Tibial artery (tissue), 4 donors: ENCODE results near the gene TWF1.

Experiments
- DNase-seq, 2 donors: peaks; one replicate each; pipeline ENCODE4 v3.0.0-alpha.2; 2019
- H3K27ac ChIP-seq, 2 donors: fragments of 200-600 bp; sonication (generic) in 1 of 2; 1 replicate in 1 of 2; 2 replicates in 1 of 2; pipeline ENCODE4 v1.5.1; 2018 to 2019; ENCODE audit warnings: mild to moderate bottlenecking in 1 of 2
- H3K27me3 ChIP-seq, 2 donors: fragments of 200-600 bp; sonication (generic) in 1 of 2; one replicate each; pipeline versions ENCODE4 v1.5.1 to v1.6.0; 2016 to 2019
- H3K36me3 ChIP-seq, 3 donors: fragments of 200-600 bp; sonication (generic) in 2 of 3; one replicate each; pipeline ENCODE4 v1.5.1; 2016 to 2019; ENCODE audit warnings: mild to moderate bottlenecking in 2 of 3
- H3K4me1 ChIP-seq, 4 donors: fragments of 200-600 bp; sonication (generic) in 2 of 4; 1 replicate in 3 of 4; 2 replicates in 1 of 4; pipeline ENCODE4 v1.5.1; 2016 to 2019
- H3K4me3 ChIP-seq, 2 donors: fragments of 200-600 bp; sonication (generic) in 1 of 2; 1 replicate in 1 of 2; 2 replicates in 1 of 2; pipeline ENCODE4 v1.5.1; 2018 to 2019; ENCODE audit warnings: mild to moderate bottlenecking in 2 of 2
- H3K9me3 ChIP-seq, 3 donors: fragments of 200-600 bp; sonication (generic) in 1 of 3; one replicate each; pipeline ENCODE4 v1.5.1; 2016 to 2019
- CTCF ChIP-seq, 2 experiments: fragments of 200-600 bp in 1 of 2; fragments of 450-650 bp in 1 of 2; IDR thresholded peaks; one replicate each; pipeline ENCODE4 v1.5.1; 2017 to 2019; ENCODE audit warnings: antibody characterized with exemption in 2 of 2, mild to moderate bottlenecking in 1 of 2, moderate library complexity in 1 of 2
- intact Hi-C: fragments of 100-400 bp; cut with DNase I; formaldehyde crosslinking; loops from one replicate; pipeline ENCODE4 v1.15.0; 2023; ENCODE audit warnings: low total_unique reads

TWF1 gene

DNA sequence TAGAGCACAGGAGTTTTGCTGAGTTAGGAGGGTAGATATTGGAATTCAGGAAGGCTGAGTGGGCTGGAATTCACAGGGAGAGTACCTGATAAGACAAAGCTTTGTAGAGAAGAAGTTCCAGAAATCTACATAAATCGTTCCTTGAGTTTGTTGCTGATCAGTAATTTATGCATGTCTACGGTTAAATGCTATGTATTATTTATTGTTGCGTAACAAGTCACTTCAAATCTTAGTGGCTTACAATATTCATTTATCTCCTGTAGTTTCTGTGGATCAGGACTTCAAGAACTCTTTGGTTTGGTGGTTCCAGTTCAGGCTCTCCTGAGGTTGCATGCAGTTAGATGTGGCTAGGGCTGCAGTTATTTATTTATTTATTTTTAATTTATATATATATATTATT is 55.3 kb downstream of the TWF1 start:
- H3K9me3 ChIP-seq = no peaks in the 10 kb centered on the region
- no peaks in the 10 kb centered on the region for H3K27me3 ChIP-seq
- no peak overlapping the region for H3K27ac ChIP-seq
- H3K36me3 ChIP-seq = peaks cover 0 to 16% (median 7%) of the 10 kb centered on the region in 3 donors
- intact Hi-C loops = loop anchor here (10.0 kb wide), 1 partner anchor 54 kb away; the partner anchor contains the start of gene TWF1
- no peak for DNase-seq
- H3K4me1 ChIP-seq = no peaks in the 10 kb centered on the region
- H3K4me3 ChIP-seq = no peak overlapping the region
- no peak for TF ChIP-seq CTCF (IDR thresholded peaks at IDR 0.05)

DNA sequence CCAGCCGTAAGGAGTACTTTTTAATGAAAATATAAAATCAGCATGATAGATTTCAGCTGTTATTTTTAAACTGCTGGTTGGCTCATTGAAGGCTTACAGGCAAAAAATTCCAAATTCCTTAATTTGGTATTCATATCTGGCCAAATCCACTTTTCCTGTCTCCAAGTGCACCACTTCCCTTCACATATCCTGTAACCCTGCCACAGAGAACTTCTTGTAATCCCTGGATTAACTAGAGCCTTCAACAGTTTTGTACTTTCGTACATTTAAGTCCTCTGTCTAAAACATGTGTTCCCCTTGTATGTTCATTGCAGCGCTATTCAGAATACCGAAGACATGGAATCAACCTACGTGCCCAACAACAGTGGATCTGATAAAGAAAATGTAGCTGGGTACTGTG is 57.1 kb downstream of the TWF1 start:
- intact Hi-C loops = no loop called here
- no peaks in the 10 kb centered on the region for H3K4me1 ChIP-seq
- TF ChIP-seq CTCF (IDR thresholded peaks at IDR 0.05) = no peak

GRCh38 chr12:43744826-43745225 is 61.3 kb downstream of the TWF1 start:
- intact Hi-C loops = no loop called here
- no peak for DNase-seq
- TF ChIP-seq CTCF (IDR thresholded peaks at IDR 0.05) = no peak
- peaks cover 9 to 49% (median 27%) of the 10 kb centered on the region in 3 donors for H3K36me3 ChIP-seq
- no peak overlapping the region for H3K27ac ChIP-seq
- H3K4me1 ChIP-seq = no peaks in the 10 kb centered on the region
- H3K4me3 ChIP-seq = no peak overlapping the region
- H3K27me3 ChIP-seq = no peaks in the 10 kb centered on the region
- H3K9me3 ChIP-seq = no peaks in the 10 kb centered on the region

More for the DNA sequence above, 57.1 kb downstream of the TWF1 start:
- no peak for DNase-seq
- Histone ChIP-seq H3K27me3 (no peaks in the 10 kb centered on the region), H3K27ac (no peak overlapping the region), H3K36me3 (peaks cover 9 to 24% (median 23%) of the 10 kb centered on the region in 3 donors), H3K9me3 (no peaks in the 10 kb centered on the region), H3K4me3 (no peak overlapping the region)
